HG02938 (cell line): ENCODE measurements around the gene TNFRSF8.

Experiments used
- ATAC-seq: cut with Tn5 transposase; IDR thresholded peaks from one replicate; pipeline ENCODE4 v1.9.1; 2021; ENCODE audit warnings: mild to moderate bottlenecking, moderate library complexity; ENCODE audit not compliant: unreplicated experiment

The TNFRSF8 gene

GRCh38 chr1:12172042-12172851 is 109.1 kb downstream of the TNFRSF8 start:
- ATAC-seq: no peak

- no peak for ATAC-seq
Measured at GRCh38 chr1:12173041-12173509, 110.0 kb downstream of the TNFRSF8 start.

GRCh38 chr1:12173631-12174121 is 110.6 kb downstream of the TNFRSF8 start:
- no peak for ATAC-seq

- ATAC-seq: no peak
Measured at GRCh38 chr1:12174924-12175810, 112.1 kb downstream of the TNFRSF8 start.

- no peak for ATAC-seq
Measured at GRCh38 chr1:12176298-12177118, 113.4 kb downstream of the TNFRSF8 start.

GRCh38 chr1:12177156-12177998 is 114.3 kb downstream of the TNFRSF8 start:
- ATAC-seq: no peak

- ATAC-seq: no peak
Measured at GRCh38 chr1:12177999-12178441, 114.9 kb downstream of the TNFRSF8 start.

GRCh38 chr1:12178511-12178910 is 115.4 kb downstream of the TNFRSF8 start:
- no peak for ATAC-seq

- no peak for ATAC-seq
Measured at GRCh38 chr1:12179111-12179519, 116.0 kb downstream of the TNFRSF8 start.

GRCh38 chr1:12179676-12180075 is 116.6 kb downstream of the TNFRSF8 start:
- ATAC-seq: no peak

- ATAC-seq: no peak
Measured at GRCh38 chr1:12180315-12180714, 117.2 kb downstream of the TNFRSF8 start.

- ATAC-seq: no peak
Measured at GRCh38 chr1:12180903-12181302, 117.8 kb downstream of the TNFRSF8 start.

GRCh38 chr1:12181568-12181967 is 118.5 kb downstream of the TNFRSF8 start:
- no peak for ATAC-seq

- ATAC-seq: no peak
Measured at GRCh38 chr1:12182410-12182984, 119.4 kb downstream of the TNFRSF8 start.

- ATAC-seq: no peak
Measured at GRCh38 chr1:12183095-12183794, 120.1 kb downstream of the TNFRSF8 start.

- no peak for ATAC-seq
Measured at GRCh38 chr1:12184008-12184681, 121.0 kb downstream of the TNFRSF8 start.

- ATAC-seq: no peak
Measured at GRCh38 chr1:12185036-12185917, 122.2 kb downstream of the TNFRSF8 start.
